Gastroesophageal sphincter (tissue), 4 donors: ENCODE data around the gene CCL24. TPM values are rescaled to one million over a fixed set of nuclear protein-coding genes. Genes with fewer than 3 reads are reported as not detected.
"Not testable (repeated sequence)": the region's sequence is repeated elsewhere in the genome, so short reads cannot be mapped to it uniquely, and the experiment has no call there.

ENCODE experiments used
- ATAC-seq: fragments of 150-250 bp; one replicate; pipeline ENCODE4 v1.9.1; 2016; ENCODE audit warnings: mild to moderate bottlenecking, moderate library complexity
- H3K27ac ChIP-seq, 4 donors: fragments of 200-600 bp; sonication (generic) in 3 of 4; 1 replicate in 3 of 4; 2 replicates in 1 of 4; pipeline ENCODE4 v1.5.1; 2016 to 2019
- H3K27me3 ChIP-seq: fragments of 200-600 bp; sonication (generic); one replicate; pipeline ENCODE4 v1.5.1; 2019
- H3K36me3 ChIP-seq, 2 donors: fragments of 200-600 bp; sonication (generic); one replicate each; pipeline ENCODE4 v1.5.1; 2019; ENCODE audit warnings: control low read depth in 1 of 2
- H3K4me1 ChIP-seq, 3 donors: fragments of 200-600 bp; sonication (generic); 1 replicate in 2 of 3; 2 replicates in 1 of 3; pipeline ENCODE4 v1.5.1; 2016 to 2019; ENCODE audit warnings: control low read depth in 2 of 3
- H3K4me3 ChIP-seq, 2 donors: fragments of 200-600 bp; sonication (generic); one replicate each; pipeline ENCODE4 v1.5.1; 2019; ENCODE audit warnings: mild to moderate bottlenecking in 1 of 2, moderate library complexity in 1 of 2
- H3K9me3 ChIP-seq, 3 donors: fragments of 200-600 bp; sonication (generic); one replicate each; pipeline ENCODE4 v1.5.1; 2017 to 2019; ENCODE audit warnings: control low read depth in 2 of 3
- EP300 ChIP-seq: sonication (generic); formaldehyde crosslinking; IDR thresholded peaks from one replicate; pipeline ENCODE4 v1.6.1; 2017; ENCODE audit warnings: antibody characterized with exemption, mild to moderate bottlenecking
- POLR2A ChIP-seq, 2 donors: fragments of 450-650 bp; IDR thresholded peaks; one replicate each; pipeline ENCODE4 v1.6.1; 2017; ENCODE audit warnings: antibody characterized with exemption in 2 of 2, mild to moderate bottlenecking in 2 of 2, moderate library complexity in 1 of 2
- POLR2AphosphoS5 ChIP-seq: sonication (generic); formaldehyde crosslinking; IDR thresholded peaks from one replicate; pipeline ENCODE4 v1.6.1; 2017; ENCODE audit warnings: antibody characterized with exemption
- WGBS, 2 donors: methylation state at CpG; one replicate each; pipeline ENCODE4 v1.1.5; 2018; ENCODE audit warnings: low coverage in 1 of 2; 5-methylcytosine and 5-hydroxymethylcytosine counted together
- total RNA-seq, 4 donors: library from RNA; depleted of rRNA; stranded (reverse); fragments of >200 nt; gene quantifications; one replicate each; pipeline ENCODE4 v1.1.0, GENCODE V29; 2016
- TF ChIP-seq, protein P1 (sequence below), 4 experiments: fragments of 200-600 bp in 2 of 4; fragments of 450-650 bp in 2 of 4; sonication (generic) in 1 of 4; IDR thresholded peaks; one replicate each; pipeline ENCODE4 v1.5.1; 2017 to 2019; ENCODE audit warnings: antibody characterized with exemption in 4 of 4, mild to moderate bottlenecking in 2 of 4, moderate library complexity in 2 of 4

The CCL24 gene
- total RNA-seq, 4 donors from 2014 or later = 0.94 TPM; not detected in 3

DNA sequence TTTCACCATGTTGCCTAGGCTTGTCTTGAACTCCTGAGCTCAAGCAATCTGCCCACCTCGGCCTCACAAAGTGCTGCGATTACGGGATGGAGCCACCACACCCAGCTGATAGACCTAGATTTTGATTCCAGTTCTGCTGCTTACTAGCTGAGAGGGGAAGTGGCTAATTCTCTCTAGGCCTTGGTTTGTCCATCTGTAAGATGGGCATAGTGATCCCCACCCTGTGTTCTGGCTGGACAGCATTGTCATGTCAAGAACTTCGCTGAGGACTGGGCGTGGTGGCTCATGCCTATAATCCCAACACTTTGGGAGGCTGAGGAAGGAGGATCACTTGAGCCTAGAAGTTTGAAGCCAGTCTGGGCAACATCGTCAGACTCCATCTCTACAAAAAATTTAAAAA is 17.4 kb upstream of the CCL24 start:
- no peak overlapping the region for H3K27ac ChIP-seq
- H3K9me3 ChIP-seq = no peaks in the 10 kb centered on the region
- WGBS, 2 donors = 82 to 96% methylated on average over 4 to 5 of the region's 6 CpGs
- no peaks in the 10 kb centered on the region for H3K4me1 ChIP-seq
- no peaks in the 10 kb centered on the region for H3K27me3 ChIP-seq
- no peak for ATAC-seq
- no peak for TF ChIP-seq POLR2AphosphoS5
- TF ChIP-seq EP300 = no peak
- TF ChIP-seq, protein P1, sequence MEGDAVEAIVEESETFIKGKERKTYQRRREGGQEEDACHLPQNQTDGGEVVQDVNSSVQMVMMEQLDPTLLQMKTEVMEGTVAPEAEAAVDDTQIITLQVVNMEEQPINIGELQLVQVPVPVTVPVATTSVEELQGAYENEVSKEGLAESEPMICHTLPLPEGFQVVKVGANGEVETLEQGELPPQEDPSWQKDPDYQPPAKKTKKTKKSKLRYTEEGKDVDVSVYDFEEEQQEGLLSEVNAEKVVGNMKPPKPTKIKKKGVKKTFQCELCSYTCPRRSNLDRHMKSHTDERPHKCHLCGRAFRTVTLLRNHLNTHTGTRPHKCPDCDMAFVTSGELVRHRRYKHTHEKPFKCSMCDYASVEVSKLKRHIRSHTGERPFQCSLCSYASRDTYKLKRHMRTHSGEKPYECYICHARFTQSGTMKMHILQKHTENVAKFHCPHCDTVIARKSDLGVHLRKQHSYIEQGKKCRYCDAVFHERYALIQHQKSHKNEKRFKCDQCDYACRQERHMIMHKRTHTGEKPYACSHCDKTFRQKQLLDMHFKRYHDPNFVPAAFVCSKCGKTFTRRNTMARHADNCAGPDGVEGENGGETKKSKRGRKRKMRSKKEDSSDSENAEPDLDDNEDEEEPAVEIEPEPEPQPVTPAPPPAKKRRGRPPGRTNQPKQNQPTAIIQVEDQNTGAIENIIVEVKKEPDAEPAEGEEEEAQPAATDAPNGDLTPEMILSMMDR (IDR thresholded peaks at IDR 0.05) = no peak
- no peak for TF ChIP-seq POLR2A (IDR thresholded peaks at IDR 0.05)
- no peaks in the 10 kb centered on the region for H3K36me3 ChIP-seq
- no peak overlapping the region for H3K4me3 ChIP-seq

DNA sequence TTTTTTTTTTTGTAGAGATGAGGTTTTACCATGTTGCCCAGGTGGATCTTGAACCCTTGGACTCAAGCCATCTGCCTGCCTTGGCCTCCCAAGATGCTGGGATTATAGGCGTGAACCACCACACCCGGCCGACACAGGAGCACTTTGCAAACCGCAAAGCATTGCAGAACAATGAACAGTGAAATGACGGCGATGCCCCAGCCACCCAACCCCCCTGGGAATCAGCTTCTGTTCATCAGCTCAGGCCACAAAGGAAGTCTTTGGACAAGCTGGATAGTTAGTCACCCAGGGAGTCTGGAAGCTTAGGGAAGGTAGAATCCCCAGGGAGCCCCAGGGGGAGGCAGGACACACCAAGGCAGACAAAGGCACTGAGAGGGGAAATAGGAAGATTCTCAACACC is 16.1 kb upstream of the CCL24 start:
- not testable (repeated sequence) for H3K4me3 ChIP-seq, H3K4me1 ChIP-seq, H3K36me3 ChIP-seq, ATAC-seq, H3K27ac ChIP-seq, H3K27me3 ChIP-seq, H3K9me3 ChIP-seq
- no CpG with 5 or more reads among the region's 6 CpGs for WGBS, 2 donors

DNA sequence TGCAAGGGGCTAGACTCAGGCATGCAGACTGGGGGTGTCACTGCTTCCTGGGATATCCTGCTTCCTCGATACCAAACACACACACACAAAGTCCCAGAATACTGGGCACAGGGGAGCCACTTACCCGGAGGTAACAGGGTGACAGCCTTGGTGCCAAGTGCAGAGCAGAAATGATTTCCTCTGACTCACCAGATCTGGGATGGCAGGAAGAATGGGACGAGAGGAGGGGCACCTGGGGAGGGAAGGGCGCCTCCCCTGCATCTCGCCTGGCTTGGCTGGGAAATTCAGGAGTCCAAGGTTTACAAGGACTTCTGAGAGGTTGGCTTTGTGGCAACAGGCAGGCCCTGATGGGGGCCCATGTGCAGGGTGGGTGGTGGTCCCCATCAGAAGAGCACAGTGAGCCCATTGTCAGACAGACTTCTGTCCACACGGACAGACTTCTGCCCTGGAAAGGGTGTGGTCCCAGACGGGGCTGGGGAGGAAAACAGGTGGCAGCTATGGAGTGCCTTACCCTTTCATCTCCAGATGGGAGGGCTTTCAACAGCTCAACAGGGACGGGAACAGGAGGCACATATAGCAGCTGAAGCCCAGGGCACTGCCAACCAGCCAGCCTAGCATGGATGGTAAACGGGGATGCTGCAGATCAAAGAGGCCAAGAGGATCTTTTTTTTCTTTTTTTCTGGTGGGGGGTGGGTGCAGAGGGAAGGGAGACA is 9.7 kb upstream of the CCL24 start:
- Histone ChIP-seq H3K27ac (no peak overlapping the region), H3K36me3 (no peaks in the 10 kb centered on the region), H3K4me1 (no peaks in the 10 kb centered on the region), H3K27me3 (no peaks in the 10 kb centered on the region), H3K9me3 (no peaks in the 10 kb centered on the region), H3K4me3 (no peak overlapping the region)
- no peak for ATAC-seq
- 33 to 51% methylated on average over 4 to 6 of the region's 9 CpGs for WGBS, 2 donors
- TF ChIP-seq, protein P1 (IDR thresholded peaks at IDR 0.05) = no peak
- TF ChIP-seq EP300 = no peak

DNA sequence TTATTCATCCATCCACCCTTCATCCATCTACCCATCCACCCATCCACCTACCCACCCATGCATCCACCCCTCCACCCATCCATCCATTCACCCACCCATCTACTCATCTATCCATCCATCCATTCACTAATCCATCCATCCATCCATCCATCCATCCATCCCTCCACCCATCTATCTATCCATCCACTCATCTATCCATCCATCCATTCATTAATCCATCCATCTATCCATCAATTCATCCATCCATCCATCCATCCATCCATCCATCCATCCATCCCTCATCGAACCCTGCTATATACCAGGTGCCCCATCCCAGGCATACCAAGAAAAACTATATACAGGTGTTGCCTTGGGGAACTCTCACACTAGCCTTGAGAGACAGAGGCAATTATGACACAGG is 7.1 kb upstream of the CCL24 start:
- Histone ChIP-seq H3K27me3 (no peaks in the 10 kb centered on the region), H3K4me3 (no peak overlapping the region), H3K36me3 (no peaks in the 10 kb centered on the region), H3K4me1 (no peaks in the 10 kb centered on the region), H3K9me3 (no peaks in the 10 kb centered on the region), H3K27ac (no peak overlapping the region)
- no peak for ATAC-seq
- 100% methylated on average over 1 of the region's 1 CpG for WGBS, 2 donors
- no peak for TF ChIP-seq POLR2AphosphoS5
- TF ChIP-seq EP300 = no peak
- TF ChIP-seq POLR2A (IDR thresholded peaks at IDR 0.05) = no peak
- TF ChIP-seq, protein P1 (IDR thresholded peaks at IDR 0.05) = no peak

DNA sequence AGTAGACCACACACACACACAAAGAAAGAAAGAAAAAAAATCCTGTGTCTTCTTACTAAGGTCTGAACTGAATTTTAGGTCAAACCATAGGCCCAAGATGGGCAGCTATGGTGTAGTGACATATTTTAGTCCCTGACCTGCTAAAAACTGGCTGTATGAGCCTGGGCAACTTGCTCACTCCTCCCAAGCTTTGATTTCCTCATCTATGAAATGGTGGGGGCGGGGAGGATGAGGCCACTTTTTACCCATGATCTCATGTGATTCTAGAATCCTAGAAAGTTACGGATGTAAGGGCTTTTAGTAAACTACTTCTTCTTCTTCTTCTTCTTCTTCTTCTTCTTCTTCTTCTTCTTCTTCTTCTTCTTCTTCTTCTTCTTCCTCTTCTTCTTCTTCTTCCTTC is 6.1 kb upstream of the CCL24 start:
- Histone ChIP-seq H3K4me3 (no peak overlapping the region), H3K9me3 (no peaks in the 10 kb centered on the region), H3K27me3 (no peaks in the 10 kb centered on the region), H3K27ac (no peak overlapping the region), H3K4me1 (no peaks in the 10 kb centered on the region), H3K36me3 (no peaks in the 10 kb centered on the region)
- 58 to 64% methylated on average over 2 of the region's 2 CpGs for WGBS, 2 donors
- no peak for ATAC-seq
- TF ChIP-seq POLR2A (IDR thresholded peaks at IDR 0.05) (no peak), POLR2AphosphoS5 (no peak), EP300 (no peak)
- TF ChIP-seq, protein P1 (IDR thresholded peaks at IDR 0.05) = no peak
